Transverse colon (tissue), 4 donors: ENCODE results near the gene FRMPD4. TPM values are rescaled to one million over a fixed set of nuclear protein-coding genes. Genes with fewer than 3 reads are reported as not detected.

ENCODE experiments used
- DNase-seq: peaks from one replicate; pipeline ENCODE4 v3.0.0-alpha.2; 2019
- H3K27ac ChIP-seq, 4 donors: fragments of 200-600 bp; sonication (generic); 2 replicates each; pipeline ENCODE4 v1.5.1; 2016 to 2018; ENCODE audit warnings: inconsistent platforms in 4 of 4
- H3K27me3 ChIP-seq: fragments of 200-600 bp; sonication (generic); 2 replicates; pipeline ENCODE4 v1.5.1; 2017; ENCODE audit warnings: inconsistent platforms
- H3K36me3 ChIP-seq, 4 donors: fragments of 200-600 bp; sonication (generic); 2 replicates each; pipeline ENCODE4 v1.5.1; 2017 to 2019; ENCODE audit warnings: inconsistent platforms in 4 of 4
- H3K4me1 ChIP-seq, 4 donors: fragments of 200-600 bp; sonication (generic); 2 replicates each; pipeline ENCODE4 v1.5.1; 2017 to 2020; ENCODE audit warnings: inconsistent platforms in 4 of 4
- H3K4me3 ChIP-seq, 4 donors: fragments of 200-600 bp; sonication (generic); 1 replicate in 1 of 4; 2 replicates in 3 of 4; pipeline versions ENCODE4 v1.5.1 to v1.6.1; 2017 to 2019; ENCODE audit warnings: inconsistent platforms in 4 of 4
- H3K9me3 ChIP-seq, 2 donors: fragments of 200-600 bp; sonication (generic); 2 replicates each; pipeline ENCODE4 v1.5.1; 2017 to 2019; ENCODE audit warnings: inconsistent platforms in 2 of 2
- CTCF ChIP-seq, 5 experiments: fragments of 200-600 bp in 3 of 5; fragments of 450-650 bp in 2 of 5; sonication (generic) in 3 of 5; IDR thresholded peaks; 1 replicate in 2 of 5; 2 replicates in 3 of 5; pipeline ENCODE4 v1.5.1; 2016 to 2017; ENCODE audit warnings: antibody characterized with exemption in 5 of 5, inconsistent platforms in 3 of 5, mild to moderate bottlenecking in 2 of 5, moderate library complexity in 1 of 5
- EP300 ChIP-seq: sonication (generic); formaldehyde crosslinking; IDR thresholded peaks from one replicate; pipeline ENCODE4 v1.6.1; 2017; ENCODE audit warnings: antibody characterized with exemption, low read depth
- POLR2A ChIP-seq: fragments of 450-650 bp; IDR thresholded peaks from one replicate; pipeline ENCODE4 v1.6.1; 2016; ENCODE audit warnings: antibody characterized with exemption, mild to moderate bottlenecking, moderate library complexity
- POLR2AphosphoS5 ChIP-seq, 3 donors: sonication (generic); formaldehyde crosslinking; IDR thresholded peaks; one replicate each; pipeline ENCODE4 v1.6.1; 2016; ENCODE audit warnings: antibody characterized with exemption in 3 of 3
- WGBS, 2 donors: methylation state at CpG; one replicate each; pipeline ENCODE4 v1.1.5; 2018; ENCODE audit warnings: low coverage in 1 of 2; 5-methylcytosine and 5-hydroxymethylcytosine counted together
- in situ Hi-C, 4 donors: fragments of 200-750 bp; cut with MboI; loops; one replicate each; pipeline versions ENCODE4 v1.15.0 to v1.15.1; 2017; ENCODE audit warnings: low sequenced_read_pairs in 3 of 4, low pct_ligation_motif_present in 1 of 4, low pct_unique_long_range_greater_than_20kb in 1 of 4
- intact Hi-C: fragments of 100-400 bp; cut with DNase I; formaldehyde crosslinking; loops from one replicate; pipeline ENCODE4 v1.15.1; 2023; ENCODE audit warnings: low total_unique reads
- total RNA-seq, 4 donors: library from RNA; depleted of rRNA; stranded (reverse); fragments of >200 nt; gene quantifications; one replicate each; pipeline ENCODE4 v1.1.0, GENCODE V29; 2016

Gene FRMPD4
- total RNA-seq, 4 donors from 2014 or later, result 0.79 to 1.5 (median 0.82) TPM; not detected in 1

- no peak overlapping the region for H3K4me3 ChIP-seq
- H3K27ac ChIP-seq, result no peak overlapping the region
- H3K4me1 ChIP-seq, result no peaks in the 10 kb centered on the region
- no peaks in the 10 kb centered on the region for H3K27me3 ChIP-seq
- no peaks in the 10 kb centered on the region for H3K36me3 ChIP-seq
- DNase-seq, result no peak
- no peaks in the 10 kb centered on the region for H3K9me3 ChIP-seq
- TF ChIP-seq CTCF (IDR thresholded peaks at IDR 0.05) (no peak), POLR2AphosphoS5 (IDR thresholded peaks at IDR 0.05) (no peak), POLR2A (no peak), EP300 (no peak)
- in situ Hi-C loops (no loop called here), intact Hi-C loops (no loop called here)
Observed at GRCh38 chrX:12615061-12615460, 476.8 kb downstream of the FRMPD4 start.

GRCh38 chrX:12617241-12617640 lies 479.0 kb downstream of the FRMPD4 start:
- in situ Hi-C loops (no loop called here), intact Hi-C loops (no loop called here)
- TF ChIP-seq CTCF (IDR thresholded peaks at IDR 0.05), result no peak
- TF ChIP-seq POLR2AphosphoS5 (IDR thresholded peaks at IDR 0.05), result no peak
- no peak for TF ChIP-seq POLR2A
- TF ChIP-seq EP300, result no peak
- no peaks in the 10 kb centered on the region for H3K4me1 ChIP-seq
- H3K4me3 ChIP-seq, result no peak overlapping the region
- H3K36me3 ChIP-seq, result no peaks in the 10 kb centered on the region
- no peaks in the 10 kb centered on the region for H3K27me3 ChIP-seq
- H3K27ac ChIP-seq, result no peak overlapping the region
- no peak for DNase-seq
- no peaks in the 10 kb centered on the region for H3K9me3 ChIP-seq

GRCh38 chrX:12647230-12647629 lies 509.0 kb downstream of the FRMPD4 start:
- no peaks in the 10 kb centered on the region for H3K4me1 ChIP-seq
- H3K36me3 ChIP-seq, result no peaks in the 10 kb centered on the region
- in situ Hi-C loops, result no loop called here
- intact Hi-C loops, result no loop called here
- no peaks in the 10 kb centered on the region for H3K27me3 ChIP-seq
- no peak for DNase-seq
- H3K4me3 ChIP-seq, result no peak overlapping the region
- no peaks in the 10 kb centered on the region for H3K9me3 ChIP-seq
- no peak overlapping the region for H3K27ac ChIP-seq
- TF ChIP-seq CTCF (IDR thresholded peaks at IDR 0.05), result no peak
- no peak for TF ChIP-seq EP300
- TF ChIP-seq POLR2A, result no peak
- TF ChIP-seq POLR2AphosphoS5 (IDR thresholded peaks at IDR 0.05), result no peak
- 88% methylated on average over 1 of the region's 1 CpG; no CpG with 5 or more reads in 1 of the 2 donors for WGBS, 2 donors

GRCh38 chrX:12648995-12649394 lies 510.7 kb downstream of the FRMPD4 start:
- Histone ChIP-seq H3K4me3 (no peak overlapping the region), H3K9me3 (no peaks in the 10 kb centered on the region), H3K4me1 (no peaks in the 10 kb centered on the region), H3K36me3 (no peaks in the 10 kb centered on the region), H3K27ac (no peak overlapping the region), H3K27me3 (no peaks in the 10 kb centered on the region)
- TF ChIP-seq CTCF (IDR thresholded peaks at IDR 0.05) (no peak), EP300 (no peak)
- 69% methylated on average over 5 of the region's 5 CpGs; no CpG with 5 or more reads in 1 of the 2 donors for WGBS, 2 donors
- no peak for DNase-seq
- intact Hi-C loops (no loop called here), in situ Hi-C loops (no loop called here)
